Mesenteric fat pad (tissue), 1 donor: ENCODE measurements around the gene MYRF. TPM values are rescaled to one million over a fixed set of nuclear protein-coding genes. Genes with fewer than 3 reads are reported as not detected.
A peak's percentile ranks its signal among the peaks of the same experiment; 100 is the strongest.

Experiments used
- DNase-seq: peaks from one replicate; pipeline ENCODE4 v3.0.0-alpha.2; 2020; ENCODE audit warnings: low spot score
- total RNA-seq: library from RNA; stranded (reverse); fragmentation: NEBNext Ultra II Directional; extraction: Animal tissue kit (Norgen Biotek cat#: 25700); gene quantifications from one replicate; pipeline ENCODE4 v1.2.1, GENCODE V29; 2021
- donor health status: DM: yes; HTN: yes; CAD: no.

MYRF gene
- total RNA-seq, 1 donor from 2014 or later = 0.42 TPM

DNA sequence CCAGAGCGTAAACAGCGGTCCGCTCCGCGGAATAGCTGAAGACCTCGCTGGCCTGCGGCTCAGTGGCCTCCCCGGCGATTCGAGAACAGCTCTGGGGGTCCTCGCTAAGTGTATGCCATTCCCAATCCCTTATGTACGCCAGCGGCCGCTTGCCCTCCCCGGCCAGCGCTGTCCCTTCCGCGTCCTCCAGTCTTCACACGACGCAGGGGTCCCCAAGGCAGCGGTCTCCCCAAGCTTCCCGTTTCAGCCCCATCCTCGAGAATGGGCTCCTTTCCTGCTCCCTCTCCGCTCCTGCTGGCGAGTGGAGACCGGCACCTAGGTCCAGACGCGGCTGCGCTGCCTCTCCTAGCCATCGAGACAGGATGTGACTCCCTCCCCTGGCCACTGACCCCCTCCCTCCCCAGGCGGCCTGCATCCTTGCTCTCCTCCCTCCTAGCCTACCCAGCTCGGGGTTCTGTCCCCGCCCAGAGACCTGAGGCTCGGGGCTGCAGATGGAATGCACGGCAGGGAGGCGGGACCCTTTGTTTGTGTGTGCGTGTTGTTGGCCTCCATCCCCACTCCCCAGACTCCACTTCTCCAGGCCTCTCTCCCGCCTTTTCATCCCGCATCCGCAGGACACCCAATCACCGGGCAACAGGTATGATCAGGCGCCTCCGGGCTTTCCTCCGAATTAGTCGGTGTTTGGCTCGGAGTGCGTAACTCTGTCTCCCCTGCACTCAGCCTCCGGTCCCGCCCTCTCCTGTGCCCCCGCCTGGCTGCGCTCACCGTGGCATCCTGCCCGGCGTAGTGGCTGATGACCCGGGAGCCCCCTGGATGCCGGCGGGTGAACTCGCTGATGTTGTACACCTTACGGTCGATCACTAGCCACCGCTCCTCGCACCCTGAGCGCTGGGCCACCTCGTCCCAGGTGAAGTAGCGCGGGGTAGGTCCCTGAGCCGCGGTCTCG is 63.6 kb downstream of the MYRF start:
- DNase-seq = no peak

DNA sequence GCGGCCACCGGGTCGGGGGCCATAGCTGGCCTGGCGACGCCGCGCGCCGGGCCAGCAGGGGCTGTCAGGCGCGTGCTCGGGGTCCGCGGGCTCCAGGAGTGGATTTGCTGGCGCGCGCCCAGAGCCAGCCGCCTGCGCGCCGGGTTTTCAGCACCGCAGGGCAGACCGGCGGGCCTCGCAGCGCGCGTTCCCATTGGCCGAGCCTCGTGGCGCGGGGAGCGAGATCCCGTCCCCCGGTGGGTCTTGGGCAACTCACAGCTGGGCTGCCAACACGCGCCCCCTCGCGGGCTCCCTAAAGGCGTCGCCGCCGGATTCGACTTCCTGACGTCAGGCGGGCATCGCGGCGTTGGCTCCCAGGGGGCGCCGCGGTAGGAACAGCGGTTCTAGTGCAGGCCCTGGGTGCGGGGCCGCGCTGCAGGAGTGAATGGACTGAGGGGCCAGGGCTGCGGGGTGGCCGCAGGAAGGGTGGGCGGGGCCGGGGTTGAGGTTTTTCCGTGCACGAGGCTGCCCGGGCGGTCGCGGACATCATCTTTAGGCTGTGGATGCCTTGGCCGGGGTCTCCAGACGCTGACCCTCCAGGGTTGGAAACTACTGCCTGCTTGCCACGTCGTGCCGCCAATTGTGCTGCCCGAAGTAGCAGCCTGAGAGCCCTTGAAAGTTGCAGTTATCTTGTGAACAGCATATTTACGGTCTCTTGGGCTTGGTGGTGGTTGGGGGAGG is 64.5 kb downstream of the MYRF start, which contains the start of gene FADS1:
Gene FADS1, minus strand, starts transcription at position 268 of the 720 bp plus-strand sequence. Its CDS starts 74 bp downstream, at position 194.
- peak; percentile 96 for DNase-seq

DNA sequence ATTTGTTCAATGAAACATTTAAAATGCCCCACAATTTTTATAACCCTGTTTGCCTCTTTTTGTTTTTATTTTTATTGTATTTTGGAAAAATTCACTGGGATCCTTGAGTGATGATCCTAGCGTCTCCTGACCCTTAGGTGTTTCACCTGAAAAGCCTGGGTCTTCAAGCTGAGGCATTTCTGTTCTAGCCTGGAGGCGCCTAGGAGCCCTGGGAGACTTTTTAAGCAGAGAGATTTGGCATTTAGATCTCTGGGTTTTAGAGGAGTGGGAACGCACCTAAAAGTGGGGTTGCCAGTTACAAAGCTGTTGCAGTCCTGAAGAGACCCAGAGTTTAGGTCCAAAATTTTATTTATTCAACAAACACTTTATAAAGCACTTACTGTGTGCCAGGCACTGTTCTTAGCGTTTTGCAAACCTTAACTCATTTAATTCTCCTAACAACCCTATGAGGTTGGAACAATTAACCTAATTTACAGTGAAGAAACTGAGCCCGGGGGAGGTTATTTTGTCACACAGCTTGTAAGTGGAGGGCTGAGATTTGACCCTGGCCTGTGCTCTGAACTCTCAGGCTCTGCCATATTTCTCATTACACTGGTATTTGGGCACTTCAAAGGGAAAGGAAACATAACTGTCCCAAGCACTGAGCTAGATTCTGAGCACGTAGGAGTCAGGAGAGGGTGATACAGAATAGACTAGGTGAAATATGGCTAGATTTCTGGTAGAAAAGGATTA is 65.2 kb downstream of the MYRF start:
- DNase-seq = no peak

GRCh38 chr11:61820174-61820573 is 67.7 kb downstream of the MYRF start:
- DNase-seq = no peak

- DNase-seq = no peak
These were observed 74.6 kb downstream of the MYRF start for GRCh38 chr11:61826930-61827570.

DNA sequence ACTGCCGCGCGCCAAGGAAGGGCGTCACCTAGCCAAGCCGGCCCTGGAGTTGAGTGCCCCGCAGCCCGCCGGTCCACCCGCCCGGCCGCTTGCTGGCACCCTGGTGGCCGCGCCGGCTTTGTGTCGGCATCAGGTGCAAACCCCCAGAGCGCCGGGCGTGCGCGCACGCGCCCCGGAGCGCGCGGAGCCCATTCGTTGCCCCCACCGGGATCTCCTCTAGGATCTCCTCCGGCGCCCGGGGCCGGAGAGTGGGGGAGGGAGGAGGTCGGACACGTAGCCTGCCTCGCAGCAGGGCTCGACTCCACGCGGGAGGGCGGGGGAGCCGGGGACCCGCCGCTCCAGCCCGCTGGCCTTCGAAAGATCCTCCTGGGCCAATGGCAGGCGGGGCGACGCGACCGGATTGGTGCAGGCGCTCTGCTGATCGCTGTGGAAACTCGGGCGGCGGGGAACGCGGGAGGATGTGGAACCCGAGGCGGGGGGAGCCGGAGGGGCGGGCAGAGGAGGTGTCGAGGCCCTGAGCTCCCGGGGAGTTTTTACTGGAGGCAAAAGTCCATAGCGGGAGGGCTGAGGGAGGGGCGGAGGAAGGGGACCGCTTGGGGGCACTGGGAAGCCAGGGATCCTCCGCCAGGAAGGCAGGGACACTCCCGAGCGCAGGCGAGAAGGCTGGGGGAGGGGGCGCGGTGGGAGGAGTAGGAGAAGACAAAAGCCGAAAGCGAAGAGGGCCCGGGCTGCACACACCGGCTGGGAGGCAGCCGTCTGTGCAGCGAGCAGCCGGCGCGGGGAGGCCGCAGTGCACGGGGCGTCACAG is 75.3 kb downstream of the MYRF start, which contains the start of gene FADS2:
Gene FADS2, plus strand, starts transcription at position 730 of the 808 bp plus-strand sequence. CDS start 91 bp downstream, outside the sequence.
- DNase-seq = peak; percentile 95

DNA sequence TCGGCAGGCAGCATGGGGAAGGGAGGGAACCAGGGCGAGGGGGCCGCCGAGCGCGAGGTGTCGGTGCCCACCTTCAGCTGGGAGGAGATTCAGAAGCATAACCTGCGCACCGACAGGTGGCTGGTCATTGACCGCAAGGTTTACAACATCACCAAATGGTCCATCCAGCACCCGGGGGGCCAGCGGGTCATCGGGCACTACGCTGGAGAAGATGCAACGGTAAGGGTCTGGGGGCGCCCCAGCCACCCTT is 75.9 kb downstream of the MYRF start:
- DNase-seq = no peak

GRCh38 chr11:61828629-61829407 is 76.4 kb downstream of the MYRF start:
- DNase-seq = no peak

DNA sequence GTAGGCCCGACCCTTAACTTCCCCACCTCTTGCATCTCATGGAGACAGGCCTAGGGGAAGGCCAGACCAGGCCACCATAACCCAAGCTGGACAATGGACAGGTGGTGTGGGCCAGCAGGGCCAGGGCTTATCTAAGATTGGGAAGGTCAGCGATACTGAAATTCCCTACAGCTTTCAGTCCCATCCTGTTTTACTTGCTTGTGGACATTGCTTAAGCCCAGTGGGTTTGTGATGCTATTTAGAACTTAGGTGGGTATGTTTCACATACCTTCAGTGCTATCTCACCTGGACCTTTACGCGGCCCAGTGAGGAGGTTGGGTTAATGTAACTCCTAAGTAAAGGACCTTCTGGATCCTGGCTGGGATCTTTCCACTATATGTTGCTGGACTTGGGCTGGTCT is 77.4 kb downstream of the MYRF start:
- DNase-seq = no peak

- no peak for DNase-seq
These were observed 78.0 kb downstream of the MYRF start for GRCh38 chr11:61830237-61831105.

DNA sequence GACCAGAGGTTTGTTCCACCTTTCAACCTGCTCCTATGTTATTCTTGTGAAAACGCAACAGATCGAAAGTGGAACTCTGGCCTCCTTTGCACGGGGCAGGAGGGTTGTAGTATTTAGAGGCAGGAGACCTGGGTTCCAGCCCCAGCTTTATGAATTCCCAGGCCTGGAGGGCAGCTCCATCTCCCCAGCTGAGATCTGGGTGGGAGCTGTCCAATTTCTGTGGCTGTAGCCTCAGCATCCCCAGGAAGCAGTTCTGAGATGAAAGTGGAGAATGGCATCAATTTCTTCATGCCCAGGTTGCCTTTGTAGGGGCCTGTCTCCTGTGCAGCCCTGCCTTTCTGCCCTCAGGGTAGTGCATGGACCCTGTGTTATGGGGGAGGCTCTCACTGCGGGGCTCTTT is 79.8 kb downstream of the MYRF start:
- no peak for DNase-seq

DNA sequence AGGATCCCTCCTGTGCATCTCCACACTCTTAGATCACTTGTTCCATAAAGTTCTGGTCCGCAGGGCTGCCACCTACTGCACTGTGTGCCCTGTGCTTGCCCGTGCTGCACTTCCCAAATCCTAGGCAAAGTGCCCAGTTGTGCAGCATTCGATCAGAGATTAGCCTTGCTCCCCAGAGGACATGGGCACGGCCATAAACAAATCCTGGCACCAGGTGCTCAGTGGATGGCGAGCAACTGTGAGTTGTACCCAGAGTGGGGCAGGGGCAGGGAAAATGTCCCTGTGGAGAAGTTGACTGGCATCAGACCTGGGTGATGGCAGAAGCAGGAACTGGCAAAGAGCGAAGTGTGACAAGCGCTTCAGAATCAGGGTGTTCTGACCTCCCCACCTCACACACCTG is 80.3 kb downstream of the MYRF start:
- no peak for DNase-seq

DNA sequence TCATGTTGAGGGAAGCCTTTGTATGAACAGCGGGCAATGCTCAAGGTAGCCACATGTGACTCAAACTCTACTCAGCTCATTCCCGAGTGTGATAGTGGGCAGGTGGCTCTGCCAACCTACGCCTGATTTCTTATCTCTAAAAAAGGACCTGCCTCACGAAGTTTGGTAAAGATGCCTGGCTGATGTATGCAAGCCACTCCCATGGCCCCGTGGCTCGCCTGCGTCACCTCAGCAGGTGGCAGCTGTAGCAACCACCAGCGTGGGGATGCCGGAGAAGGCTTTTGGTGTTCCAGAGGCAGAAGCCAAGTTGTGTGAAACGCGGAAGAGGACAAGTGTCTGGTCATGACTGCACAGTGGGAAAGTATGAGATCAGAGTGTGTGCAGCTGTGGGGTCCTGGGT is 81.0 kb downstream of the MYRF start:
- no peak for DNase-seq

GRCh38 chr11:61833926-61834277 is 81.5 kb downstream of the MYRF start:
- no peak for DNase-seq

GRCh38 chr11:61834278-61835048 is 82.0 kb downstream of the MYRF start:
- DNase-seq = no peak

GRCh38 chr11:61836193-61836592 is 83.8 kb downstream of the MYRF start:
- no peak for DNase-seq

DNA sequence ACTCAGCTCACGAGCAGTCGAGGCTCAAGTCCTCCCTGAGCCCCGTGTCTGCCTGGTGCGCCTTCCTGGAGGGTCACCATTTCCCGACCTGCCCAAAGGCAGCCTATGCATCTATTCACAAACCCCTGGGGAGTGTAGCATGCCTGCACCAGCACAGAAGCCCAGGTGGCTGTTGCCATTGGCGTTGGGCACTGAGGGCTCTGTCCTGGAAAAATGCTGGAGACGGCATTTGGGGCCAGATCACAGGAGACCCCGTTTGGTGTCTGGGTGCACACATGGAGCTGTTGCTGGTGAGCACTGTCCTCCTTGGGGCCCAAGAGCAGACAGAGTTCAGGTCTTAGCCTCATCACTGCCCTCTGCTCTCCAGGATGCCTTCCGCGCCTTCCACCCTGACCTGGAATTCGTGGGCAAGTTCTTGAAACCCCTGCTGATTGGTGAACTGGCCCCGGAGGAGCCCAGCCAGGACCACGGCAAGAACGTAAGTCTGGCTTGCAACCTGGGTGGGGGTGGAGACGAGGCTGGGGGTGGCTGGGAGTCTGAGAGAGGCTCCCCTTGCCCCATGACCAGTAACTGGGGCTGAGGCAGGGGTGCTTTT is 85.1 kb downstream of the MYRF start:
- DNase-seq = no peak
